ENCODE measurements around the gene PIGK. TPM values are rescaled to one million over a fixed set of nuclear protein-coding genes. Genes with fewer than 3 reads are reported as not detected.
A peak's percentile ranks its signal among the peaks of the same experiment; 100 is the strongest.

The PIGK gene
- total RNA-seq (10 to 100 TPM; 15.9 to 20.0 (median 18.1) TPM), polyA plus RNA-seq (10 to 100 TPM in 1 of 3 donors, 1 to 10 TPM in 2; 4.6 to 10.5 (median 6.0) TPM)

GRCh38 chr1:77219166-77219887, at the start of gene PIGK:
TSS of gene PIGK (minus strand) at chr1:77219430. CDS start at chr1:77219402, 28 bp downstream.
- peak; percentile 91 for DNase-seq
- Histone ChIP-seq H3K4me3 (peak within 1 kb of the TSS; percentile 62 to 78 (median 68)), H3K27me3 (no peaks in the 10 kb centered on the region), H3K4me1 (peaks cover 0 to 11% (median 3%) of the 10 kb centered on the region in 4 donors), H3K27ac (peak within 1 kb of the TSS; percentile 82 to 88 (median 85)), H3K36me3 (no peaks in the 10 kb centered on the region), H3K9me3 (no peaks in the 10 kb centered on the region)
- WGBS, 2 donors: 0% methylated on average over 31 of the region's 31 CpGs
- TF ChIP-seq EP300 (IDR thresholded peaks at IDR 0.05) (no peak), POLR2AphosphoS5 (IDR thresholded peaks at IDR 0.05) (peak; percentile 40 to 85 (median 62))
- intact Hi-C loops (cut with DNase I): loop anchor here (5.0 kb wide), 1 partner anchor 463 kb away; the partner anchor contains the start of gene ZZZ3

GRCh38 chr1:77267035-77267434, 47.8 kb upstream of the PIGK start:
- Histone ChIP-seq H3K9me3 (no peaks in the 10 kb centered on the region), H3K36me3 (no peaks in the 10 kb centered on the region), H3K4me1 (no peaks in the 10 kb centered on the region), H3K27ac (no peak overlapping the region), H3K4me3 (no peak overlapping the region), H3K27me3 (no peaks in the 10 kb centered on the region)
- WGBS, 2 donors: 54 to 63% methylated on average over 1 of the region's 1 CpG
- TF ChIP-seq CTCF (IDR thresholded peaks at IDR 0.05): no peak
- TF ChIP-seq EP300 (IDR thresholded peaks at IDR 0.05): no peak
- TF ChIP-seq POLR2AphosphoS5 (IDR thresholded peaks at IDR 0.05): no peak
- TF ChIP-seq POLR2A (IDR thresholded peaks at IDR 0.05): no peak
- intact Hi-C loops (cut with DNase I): no loop called here
- no peak for DNase-seq

GRCh38 chr1:77265180-77265579, 46.0 kb upstream of the PIGK start:
- H3K27me3 ChIP-seq: no peaks in the 10 kb centered on the region

GRCh38 chr1:77263708-77264107, 44.5 kb upstream of the PIGK start:
- WGBS, 2 donors: 39 to 77% methylated on average over 1 of the region's 1 CpG

More at GRCh38 chr1:77265180-77265579, 46.0 kb upstream of the PIGK start:
- Histone ChIP-seq H3K36me3 (no peaks in the 10 kb centered on the region), H3K4me1 (no peaks in the 10 kb centered on the region), H3K9me3 (no peaks in the 10 kb centered on the region), H3K4me3 (no peak overlapping the region), H3K27ac (no peak overlapping the region)
- intact Hi-C loops (cut with DNase I): no loop called here
- 61 to 78% methylated on average over 1 of the region's 1 CpG for WGBS, 2 donors
- DNase-seq: no peak
- TF ChIP-seq EP300 (IDR thresholded peaks at IDR 0.05): no peak
- no peak for TF ChIP-seq POLR2A (IDR thresholded peaks at IDR 0.05)
- no peak for TF ChIP-seq CTCF (IDR thresholded peaks at IDR 0.05)
- no peak for TF ChIP-seq POLR2AphosphoS5 (IDR thresholded peaks at IDR 0.05)

More at GRCh38 chr1:77263708-77264107, 44.5 kb upstream of the PIGK start:
- Histone ChIP-seq H3K4me1 (no peaks in the 10 kb centered on the region), H3K9me3 (no peaks in the 10 kb centered on the region), H3K27ac (no peak overlapping the region), H3K4me3 (no peak overlapping the region), H3K27me3 (no peaks in the 10 kb centered on the region), H3K36me3 (no peaks in the 10 kb centered on the region)
- no peak for DNase-seq
- intact Hi-C loops (cut with DNase I): no loop called here
- TF ChIP-seq POLR2A (IDR thresholded peaks at IDR 0.05): no peak
- no peak for TF ChIP-seq POLR2AphosphoS5 (IDR thresholded peaks at IDR 0.05)
- no peak for TF ChIP-seq EP300 (IDR thresholded peaks at IDR 0.05)
- TF ChIP-seq CTCF (IDR thresholded peaks at IDR 0.05): no peak

All from sigmoid colon (tissue), 7 donors.